Effector CD4-positive, alpha-beta T cell (primary cell): Measurements from ENCODE around the gene KLHL20.
A peak's percentile ranks its signal among the peaks of the same experiment; 100 is the strongest.
"Not testable (repeated sequence)": the region's sequence is repeated elsewhere in the genome, so short reads cannot be mapped to it uniquely, and the experiment has no call there.

Experiments
- DNase-seq: peaks from one replicate; pipeline ENCODE4 v3.0.0-alpha.2; 2020
- total RNA-seq: gene quantifications from one replicate; lab custom pipeline; 2026; lab: John Stamatoyannopoulos, UW

Gene KLHL20, protein sequence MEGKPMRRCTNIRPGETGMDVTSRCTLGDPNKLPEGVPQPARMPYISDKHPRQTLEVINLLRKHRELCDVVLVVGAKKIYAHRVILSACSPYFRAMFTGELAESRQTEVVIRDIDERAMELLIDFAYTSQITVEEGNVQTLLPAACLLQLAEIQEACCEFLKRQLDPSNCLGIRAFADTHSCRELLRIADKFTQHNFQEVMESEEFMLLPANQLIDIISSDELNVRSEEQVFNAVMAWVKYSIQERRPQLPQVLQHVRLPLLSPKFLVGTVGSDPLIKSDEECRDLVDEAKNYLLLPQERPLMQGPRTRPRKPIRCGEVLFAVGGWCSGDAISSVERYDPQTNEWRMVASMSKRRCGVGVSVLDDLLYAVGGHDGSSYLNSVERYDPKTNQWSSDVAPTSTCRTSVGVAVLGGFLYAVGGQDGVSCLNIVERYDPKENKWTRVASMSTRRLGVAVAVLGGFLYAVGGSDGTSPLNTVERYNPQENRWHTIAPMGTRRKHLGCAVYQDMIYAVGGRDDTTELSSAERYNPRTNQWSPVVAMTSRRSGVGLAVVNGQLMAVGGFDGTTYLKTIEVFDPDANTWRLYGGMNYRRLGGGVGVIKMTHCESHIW
- 34.5 reads per million, percentile 59 among the genes with 10 or more reads in this experiment for total RNA-seq

DNA sequence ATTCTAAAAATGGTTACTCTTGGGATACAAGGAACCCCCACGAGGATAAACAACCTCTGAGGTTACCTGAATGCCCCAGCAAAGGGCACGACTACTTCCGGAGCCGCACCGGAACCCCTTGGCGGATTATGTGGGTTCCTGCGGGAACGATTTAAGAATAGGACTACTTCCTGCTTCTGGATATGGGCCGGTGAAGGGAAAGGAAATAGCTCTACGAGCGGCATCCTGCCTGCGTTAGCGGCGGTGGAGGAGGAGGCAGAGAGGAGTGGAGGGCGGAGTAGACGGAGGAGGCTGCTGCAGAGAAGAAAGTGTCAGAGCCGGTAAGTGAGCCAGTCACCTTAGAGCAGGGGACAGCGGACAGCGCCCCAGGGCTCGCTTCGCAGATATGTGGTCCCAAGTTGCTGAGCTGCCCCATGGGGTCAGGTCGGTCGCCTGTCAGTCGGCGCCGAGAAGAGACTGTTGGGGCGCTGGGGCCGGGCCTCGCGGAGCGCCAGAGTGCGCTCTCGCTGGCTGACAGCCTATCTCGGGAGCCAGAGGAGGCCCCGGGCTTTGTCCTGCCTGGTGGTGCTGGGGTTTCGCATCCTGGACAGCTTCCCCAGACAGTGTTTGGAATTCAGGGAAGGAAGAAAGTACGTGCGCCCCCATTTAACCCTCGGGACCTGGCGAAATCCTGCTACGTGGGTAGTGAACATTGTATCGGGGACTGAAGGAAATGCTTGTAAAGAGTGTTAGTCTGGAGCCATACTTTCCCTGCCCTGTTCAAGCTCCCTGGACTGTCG is at the start of gene KLHL20:
Gene KLHL20 (plus strand): TSS at position 223 of the 779 bp plus-strand sequence. CDS start 1,063 bp downstream, outside the sequence.
- DNase-seq, result peak; percentile 82

- DNase-seq, result no peak
Measured at GRCh38 chr1:173666646-173667045, 48.1 kb upstream of the KLHL20 start.

DNA sequence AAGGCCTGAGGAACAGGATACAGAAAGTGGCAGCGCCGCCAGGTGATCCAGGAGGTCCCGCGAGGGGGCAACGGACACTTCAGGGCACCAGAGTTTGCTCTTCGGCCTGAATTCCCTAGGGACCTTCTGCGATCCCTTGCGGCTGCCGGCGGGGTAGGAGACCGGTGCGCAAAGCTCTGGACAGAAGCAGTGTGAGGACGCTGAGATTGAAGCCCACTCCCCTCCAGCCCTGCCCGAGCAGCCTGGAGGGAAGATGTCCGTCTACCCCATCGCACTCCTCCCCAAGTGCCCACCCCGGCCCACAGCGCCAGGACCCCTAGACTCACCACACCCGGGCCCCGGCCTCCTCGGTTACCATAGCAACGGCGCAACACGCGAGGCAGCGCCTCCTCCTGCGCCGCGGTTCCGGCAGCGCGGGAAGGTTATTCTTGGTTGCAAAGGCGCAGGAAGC is 45.3 kb upstream of the KLHL20 start, which contains the start of gene ANKRD45:
Gene ANKRD45 (minus strand): TSS at position 361 of the 451 bp plus-strand sequence. CDS start 10,433 bp downstream, outside the sequence.
- no peak for DNase-seq

DNA sequence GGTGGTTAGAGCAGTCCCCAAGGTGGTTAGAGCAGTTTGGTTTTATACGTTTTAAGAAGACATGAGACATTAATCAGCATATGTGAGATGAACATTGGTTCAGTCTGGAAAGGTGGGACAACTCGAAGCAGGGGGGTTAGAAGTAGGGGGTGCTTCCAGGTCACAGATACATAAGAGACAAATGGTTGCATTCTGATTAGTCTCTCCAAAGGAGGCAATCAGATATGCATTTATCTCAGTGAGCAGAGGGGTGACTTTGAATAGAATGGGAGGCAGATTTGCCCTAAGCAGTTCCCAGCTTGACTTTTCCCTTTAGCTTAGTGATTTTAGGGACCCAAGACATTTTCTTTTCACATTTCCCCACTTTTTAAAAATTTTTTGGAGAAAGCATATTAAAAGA is 40.3 kb upstream of the KLHL20 start:
- not testable (repeated sequence) for DNase-seq

DNA sequence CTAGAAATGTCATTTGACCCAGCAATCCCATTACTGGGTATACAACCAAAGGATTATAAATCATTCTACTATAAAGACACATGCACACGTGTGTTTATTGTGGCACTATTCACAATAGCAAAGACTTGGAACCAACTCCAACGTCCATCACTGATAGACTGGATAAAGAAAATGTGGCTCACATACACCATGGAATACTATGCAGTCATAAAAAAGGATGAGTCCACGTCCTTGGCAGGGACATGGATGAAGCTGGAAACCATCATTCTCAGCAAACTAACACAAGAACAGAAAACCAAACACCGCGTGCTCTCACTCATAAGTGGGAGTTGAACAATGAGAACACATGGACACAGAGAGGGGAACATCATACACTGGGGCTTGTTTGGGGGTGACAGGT is 34.6 kb upstream of the KLHL20 start:
- not testable (repeated sequence) for DNase-seq

DNA sequence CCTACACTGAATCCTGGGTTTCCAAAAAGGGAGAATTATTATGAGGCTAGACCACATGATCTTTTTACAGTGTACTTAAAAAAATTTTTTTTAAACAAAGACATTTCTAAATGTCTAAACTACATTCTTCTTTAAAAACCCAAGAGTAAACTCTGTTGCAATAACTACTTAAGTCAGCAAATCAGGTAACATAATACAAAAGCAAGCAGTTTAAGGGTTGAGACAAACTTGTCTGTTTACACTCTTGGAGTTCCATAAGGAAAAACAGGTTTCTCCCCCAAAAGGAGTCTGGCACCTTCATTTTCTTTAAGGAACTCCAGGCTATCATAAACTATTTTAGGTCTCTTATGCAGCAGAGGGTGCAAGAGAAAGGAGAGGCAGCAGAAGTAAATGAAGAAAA is 32.6 kb upstream of the KLHL20 start:
- DNase-seq, result no peak

- DNase-seq, result not testable (repeated sequence)
Measured at GRCh38 chr1:173683838-173684237, 30.9 kb upstream of the KLHL20 start.

DNA sequence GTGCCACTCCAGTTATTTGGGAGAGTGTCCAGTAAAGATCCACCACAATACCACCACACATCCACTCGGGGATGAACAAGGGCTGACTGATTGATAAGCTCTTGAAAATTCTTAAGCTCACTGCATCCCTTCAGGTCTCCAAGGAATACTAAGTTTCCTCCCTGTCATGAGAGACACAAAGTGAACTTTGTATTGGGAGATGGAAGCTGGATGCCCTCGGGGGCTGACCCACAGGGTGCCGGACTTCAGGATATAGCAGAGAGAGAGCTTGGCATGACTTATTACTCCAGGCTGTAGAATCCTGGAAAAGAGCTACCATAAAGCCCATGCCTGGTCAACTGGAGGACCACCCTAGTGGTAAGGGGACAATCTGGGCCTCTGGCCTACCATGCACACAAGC is 29.7 kb upstream of the KLHL20 start:
- DNase-seq, result not testable (repeated sequence)

DNA sequence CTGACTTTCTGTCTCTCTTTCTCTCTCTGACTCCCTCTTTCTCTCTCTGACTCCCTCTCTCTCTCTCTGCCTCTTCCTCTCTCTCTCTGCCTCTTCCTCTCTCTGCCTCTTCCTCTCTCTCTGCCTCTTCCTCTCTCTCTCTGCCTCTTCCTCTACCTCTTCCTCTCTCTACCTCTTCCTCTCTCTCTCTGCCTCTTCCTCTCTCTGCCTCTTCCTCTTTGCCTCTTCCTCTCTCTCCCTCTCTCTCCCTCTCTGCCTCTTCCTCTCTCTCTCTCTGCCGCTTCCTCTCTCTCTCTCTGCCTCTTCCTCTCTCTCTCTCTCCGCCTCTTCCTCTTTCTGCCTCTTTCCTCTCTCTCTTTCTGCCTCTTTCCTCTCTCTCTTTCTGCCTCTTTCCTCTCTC is 26.5 kb upstream of the KLHL20 start:
- no peak for DNase-seq

GRCh38 chr1:173693238-173693637 is 21.5 kb upstream of the KLHL20 start:
- DNase-seq, result no peak

DNA sequence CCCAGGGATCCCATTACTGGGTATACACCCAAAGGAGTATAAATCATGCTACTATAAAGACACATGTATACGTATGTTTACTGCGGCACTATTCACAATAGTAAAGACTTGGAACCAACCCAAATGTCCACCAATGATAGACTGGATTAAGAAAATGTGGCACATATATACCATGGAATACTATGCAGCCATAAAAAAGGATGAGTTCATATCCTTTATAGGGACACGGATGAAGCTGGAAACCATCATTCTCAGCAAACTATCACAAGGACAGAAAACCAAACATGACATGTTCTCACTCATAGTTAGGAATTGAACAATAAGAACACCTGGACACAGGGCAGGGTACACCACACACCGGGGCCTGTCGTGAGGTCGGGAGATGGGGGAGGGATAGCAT is 13.5 kb upstream of the KLHL20 start:
- DNase-seq, result not testable (repeated sequence)

DNA sequence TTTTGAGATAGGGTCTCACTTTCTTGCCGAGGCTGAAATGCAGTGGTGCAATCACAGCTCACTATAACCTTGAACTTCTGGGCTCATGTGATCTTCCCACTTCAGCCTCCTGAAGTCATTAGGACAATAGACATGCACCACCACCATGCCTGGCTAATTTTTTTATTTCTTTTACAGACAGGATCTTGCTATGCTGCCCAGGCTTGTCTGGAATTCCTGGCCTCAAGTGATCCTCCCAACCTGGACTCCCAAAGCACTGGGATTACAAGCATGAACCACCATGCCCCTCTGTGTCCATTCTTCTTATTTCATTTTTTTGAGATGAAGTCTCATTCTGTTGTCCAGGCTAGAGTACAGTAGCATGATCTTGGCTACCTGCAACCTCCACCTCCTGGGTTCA is 12.0 kb upstream of the KLHL20 start:
- no peak for DNase-seq

DNA sequence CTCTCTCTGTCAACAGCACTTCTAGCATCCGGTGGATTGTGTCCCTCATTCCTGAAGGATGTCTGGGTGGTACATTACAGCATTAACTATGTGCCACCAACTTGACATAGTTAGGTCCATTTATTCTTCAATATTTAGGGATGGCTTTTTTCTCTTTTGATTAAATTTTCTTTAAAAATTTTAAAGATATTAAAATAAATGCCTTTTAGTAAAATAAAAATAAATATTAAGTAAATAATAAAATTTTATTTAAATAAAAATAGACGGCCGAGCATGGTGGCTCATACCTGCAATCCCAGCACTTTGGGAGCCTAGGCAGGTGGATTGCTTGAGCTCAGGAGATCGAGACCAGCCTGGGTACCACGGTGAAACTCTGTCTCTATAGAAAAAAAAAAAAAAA is 9.7 kb upstream of the KLHL20 start:
- no peak for DNase-seq

DNA sequence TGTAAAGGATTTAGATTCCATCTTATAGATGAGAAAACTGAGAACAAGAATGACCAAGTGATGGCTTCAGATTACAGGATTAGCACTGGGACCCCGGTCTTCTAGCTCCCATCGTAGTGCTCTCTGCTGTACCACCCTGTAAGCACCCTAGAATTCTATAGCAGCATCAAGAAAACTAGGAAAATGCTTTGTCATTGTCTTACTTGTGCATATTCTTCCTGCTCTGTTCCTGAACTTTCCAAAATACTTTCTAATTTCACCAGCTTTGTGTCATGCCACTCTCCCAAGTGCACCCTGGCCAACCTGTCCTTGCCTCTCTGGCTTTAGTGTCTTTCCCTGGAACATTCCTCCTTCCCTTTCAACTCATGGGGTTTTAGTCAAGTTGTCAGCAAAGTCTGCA is 6.0 kb upstream of the KLHL20 start:
- no peak for DNase-seq

DNA sequence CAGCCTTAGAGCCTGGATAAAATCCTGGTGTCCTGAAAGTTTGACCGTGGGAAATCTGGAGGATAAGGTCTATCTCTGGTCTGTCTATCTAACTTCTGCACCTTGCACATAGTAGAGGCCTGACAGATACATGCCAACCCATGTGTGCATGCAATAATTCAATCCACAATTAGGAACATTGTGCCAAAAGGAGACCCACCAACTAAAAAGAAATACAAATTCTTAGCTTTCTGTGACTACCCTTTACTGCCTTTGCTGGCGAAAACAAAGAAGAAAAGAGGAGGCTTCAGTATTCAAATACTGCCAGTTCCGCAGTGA is 381 bp upstream of the KLHL20 start:
- DNase-seq, result no peak

DNA sequence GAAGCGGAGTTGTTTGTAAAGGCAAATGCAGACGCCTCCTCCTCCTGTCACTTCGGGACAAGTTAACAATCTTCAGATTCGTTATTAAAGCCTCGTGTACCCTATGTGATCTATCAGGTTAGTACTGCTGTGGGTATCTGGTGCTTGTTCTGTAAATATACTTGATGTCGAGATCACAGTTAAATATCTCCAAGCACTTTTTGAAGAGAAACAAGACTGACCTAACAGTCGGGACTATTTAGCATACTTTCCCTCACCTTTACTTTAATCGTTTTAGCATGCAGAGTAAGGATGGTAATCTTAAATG is 710 bp downstream of the KLHL20 start:
- no peak for DNase-seq

GRCh38 chr1:173717238-173717637 is 2.5 kb downstream of the KLHL20 start:
- DNase-seq, result no peak

DNA sequence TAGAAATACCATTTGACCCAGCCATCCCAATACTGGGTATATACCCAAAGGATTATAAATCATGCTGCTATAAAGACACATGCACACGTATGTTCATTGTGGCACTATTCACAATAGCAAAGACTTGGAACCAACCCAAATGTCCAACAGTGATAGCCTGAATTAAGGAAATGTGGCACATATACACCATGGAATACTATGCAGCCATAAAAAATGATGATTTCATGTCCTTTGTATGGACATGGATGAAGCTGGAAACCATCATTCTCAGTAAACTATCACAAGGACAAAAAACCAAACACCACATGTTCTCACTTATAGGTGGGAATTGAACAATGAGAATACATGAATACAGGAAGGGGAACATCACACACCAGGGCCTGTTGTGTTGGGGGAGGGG is 16.6 kb downstream of the KLHL20 start:
- not testable (repeated sequence) for DNase-seq

- DNase-seq, result no peak
Measured at GRCh38 chr1:173733912-173734311, 19.1 kb downstream of the KLHL20 start.

- DNase-seq, result not testable (repeated sequence)
Measured at GRCh38 chr1:173736104-173736503, 21.3 kb downstream of the KLHL20 start.

GRCh38 chr1:173742203-173742886 is 27.6 kb downstream of the KLHL20 start:
- no peak for DNase-seq

- DNase-seq, result no peak
Measured at GRCh38 chr1:173744651-173745050, 29.9 kb downstream of the KLHL20 start.

- DNase-seq, result no peak
Measured at GRCh38 chr1:173749137-173749536, 34.4 kb downstream of the KLHL20 start.
